Measurements from ENCODE around the gene RPS14. TPM values are rescaled to one million over a fixed set of nuclear protein-coding genes. Genes with fewer than 3 reads are reported as not detected.

The RPS14 gene
- total and polyA plus RNA-seq, 9 of the 15 experiments (the other 6 are each of a cell fraction or from before 2014, with no cell fraction given): 1,824 to 5,983 (median 3,017) TPM

GRCh38 chr5:150434464-150434863 lies 15.1 kb downstream of the RPS14 start:
- H3K36me3 ChIP-seq (ENCODE audit: control insufficient read depth, insufficient read depth, low read length): no peaks in the 10 kb centered on the region
- peaks cover 0 to 6% of the 10 kb centered on the region in 2 experiments; a peak in 3 of 5 replicates for H3K4me1 ChIP-seq (replicated peaks in 1 of 2; ENCODE audit: control insufficient read depth in 2 of 2, insufficient read depth in 2 of 2, low read length in 2 of 2)
- 39% methylated on average over 6 of the region's 6 CpGs for WGBS (ENCODE audit: insufficient coverage, low coverage, missing lambda C conversion rate)
- no peaks in the 10 kb centered on the region for H4K20me1 ChIP-seq (replicated peaks; ENCODE audit: control insufficient read depth, insufficient read depth, low read length)
- peaks cover 0 to 15% of the 10 kb centered on the region in 2 experiments; a peak in 3 of 5 replicates for H3K27me3 ChIP-seq (ENCODE audit: control insufficient read depth in 2 of 2, insufficient read depth in 2 of 2, low read length in 2 of 2)
- H3K4me2 ChIP-seq (ENCODE audit: insufficient read depth, low read length): no peak overlapping the region
- no peaks in the 10 kb centered on the region for H3K79me2 ChIP-seq (ENCODE audit: control insufficient read depth, insufficient read depth, low read length)
- no peaks in the 10 kb centered on the region for H3K9me1 ChIP-seq (ENCODE audit: control insufficient read depth, insufficient read depth, low read length)
- ChIA-PET POLR2A (interaction anchor here (4.1 kb wide), 1 partner anchor 11 kb away, joined by 17 read pairs; no protein-coding TSS in a partner anchor), CTCF (ENCODE audit: low intra/inter-chr PET ratio) (no interaction called here)
- no peaks in the 10 kb centered on the region for H3K9me3 ChIP-seq (replicated peaks; ENCODE audit: control insufficient read depth, insufficient read depth, low read depth, low read length)
- intact Hi-C loops (cut with micrococcal nuclease) (no loop called here), in situ Hi-C loops (cut with MboI) (no loop called here)
- TF ChIP-seq RBM25 (IDR thresholded peaks at IDR 0.05; ENCODE audit: low read depth, low read length, severe bottlenecking) (no peak), SMAD2 (IDR thresholded peaks at IDR 0.05; ENCODE audit: low read depth, low read length) (no peak)
- TF ChIP-seq, protein P1, sequence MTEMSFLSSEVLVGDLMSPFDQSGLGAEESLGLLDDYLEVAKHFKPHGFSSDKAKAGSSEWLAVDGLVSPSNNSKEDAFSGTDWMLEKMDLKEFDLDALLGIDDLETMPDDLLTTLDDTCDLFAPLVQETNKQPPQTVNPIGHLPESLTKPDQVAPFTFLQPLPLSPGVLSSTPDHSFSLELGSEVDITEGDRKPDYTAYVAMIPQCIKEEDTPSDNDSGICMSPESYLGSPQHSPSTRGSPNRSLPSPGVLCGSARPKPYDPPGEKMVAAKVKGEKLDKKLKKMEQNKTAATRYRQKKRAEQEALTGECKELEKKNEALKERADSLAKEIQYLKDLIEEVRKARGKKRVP (CRISPR knock-in tag; IDR thresholded peaks at IDR 0.05): no peak
- H3K4me3 ChIP-seq: no peak overlapping the region
- no peak for ATAC-seq
- FAIRE-seq: no peak
- no peak overlapping the region for H3K27ac ChIP-seq (ENCODE audit: extremely low read depth, low read depth, low read length)
- H3K9ac ChIP-seq (ENCODE audit: insufficient read depth in 1 of 2, low read depth in 2 of 2, low read length in 2 of 2): no peak overlapping the region
- no peak overlapping the region for H2AFZ ChIP-seq (ENCODE audit: low read depth, low read length)
- no peak for DNase-seq (ENCODE audit: extremely low read depth in 1 of 4, low spot score in 3 of 4)
- no TSS peak for BruUV-seq (replicated peaks)

- in situ Hi-C loops (cut with MboI): no loop called here
- CTCF ChIA-PET (ENCODE audit: low intra/inter-chr PET ratio): interaction anchor here (0.7 kb wide), 1 partner anchor 37 kb away, joined by 3 read pairs; no protein-coding TSS in a partner anchor
These were observed 18.0 kb downstream of the RPS14 start for GRCh38 chr5:150431574-150431973.

More at GRCh38 chr5:150431574-150431973, 18.0 kb downstream of the RPS14 start:
- H3K79me2 ChIP-seq (ENCODE audit: control insufficient read depth, insufficient read depth, low read length): no peaks in the 10 kb centered on the region
- intact Hi-C loops (cut with micrococcal nuclease): no loop called here
- POLR2A ChIA-PET: interaction anchor here (1.6 to 2.9 kb wide), 3 partner anchors 9 to 13 kb away, joined by 5 to 17 read pairs (median 5); no protein-coding TSS in a partner anchor
- H3K4me1 ChIP-seq (replicated peaks in 1 of 2; ENCODE audit: control insufficient read depth in 2 of 2, insufficient read depth in 2 of 2, low read length in 2 of 2): peaks cover 8 to 19% of the 10 kb centered on the region in 2 experiments; a peak in 4 of 5 replicates
- H3K9me1 ChIP-seq (ENCODE audit: control insufficient read depth, insufficient read depth, low read length): no peaks in the 10 kb centered on the region
- no TSS peak for BruUV-seq (replicated peaks)
- no peak for FAIRE-seq
- 10% methylated on average over 4 of the region's 4 CpGs for WGBS (ENCODE audit: insufficient coverage, low coverage, missing lambda C conversion rate)
- H3K4me3 ChIP-seq: no peak overlapping the region
- H3K27me3 ChIP-seq (ENCODE audit: control insufficient read depth in 2 of 2, insufficient read depth in 2 of 2, low read length in 2 of 2): peaks cover 0 to 15% of the 10 kb centered on the region in 2 experiments; a peak in 3 of 5 replicates
- H3K9me3 ChIP-seq (replicated peaks; ENCODE audit: control insufficient read depth, insufficient read depth, low read depth, low read length): no peaks in the 10 kb centered on the region
- TF ChIP-seq MBD2 (IDR thresholded peaks at IDR 0.05; ENCODE audit: borderline replicate concordance, low read depth) (no peak), ASH1L (IDR thresholded peaks at IDR 0.05; ENCODE audit: borderline replicate concordance, low read depth, partially characterized antibody) (no peak), SPI1 (IDR thresholded peaks at IDR 0.05; ENCODE audit: borderline replicate concordance, low read depth, low read length) (peak; percentile 48; the same call in 1 of the 2 replicates)
- no peak for DNase-seq (ENCODE audit: extremely low read depth in 1 of 4, low spot score in 3 of 4)
- no peak overlapping the region for H3K27ac ChIP-seq (ENCODE audit: extremely low read depth, low read depth, low read length)
- H4K20me1 ChIP-seq (replicated peaks; ENCODE audit: control insufficient read depth, insufficient read depth, low read length): no peaks in the 10 kb centered on the region
- no peak for ATAC-seq
- H3K4me2 ChIP-seq (ENCODE audit: insufficient read depth, low read length): no peak overlapping the region
- 0 out of 2 replicates have a peak overlapping the region, but pooled peaks have one; percentile 8 for H2AFZ ChIP-seq (ENCODE audit: low read depth, low read length)
- no peaks in the 10 kb centered on the region for H3K36me3 ChIP-seq (ENCODE audit: control insufficient read depth, insufficient read depth, low read length)
- peak overlapping the region in 1 of 2 experiments; percentile 22; a peak in 1 of 4 replicates for H3K9ac ChIP-seq (ENCODE audit: insufficient read depth in 1 of 2, low read depth in 2 of 2, low read length in 2 of 2)
